Measurements from ENCODE around the gene HSD17B4. TPM values are rescaled to one million over a fixed set of nuclear protein-coding genes. Genes with fewer than 3 reads are reported as not detected.
"Not testable (repeated sequence)": the region's sequence is repeated elsewhere in the genome, so short reads cannot be mapped to it uniquely, and the experiment has no call there.

The HSD17B4 gene
- total and polyA plus RNA-seq, 2 donors = 204 to 226 TPM

GRCh38 chr5:119439632-119440031 lies 12.7 kb upstream of the HSD17B4 start:
- not testable (repeated sequence) for H3K4me3 ChIP-seq (ENCODE audit: low read depth, low read length); DNase-seq (ENCODE audit: extremely low spot score); H3K4me1 ChIP-seq (ENCODE audit: insufficient read depth); H3K27ac ChIP-seq (ENCODE audit: low read depth); H3K36me3 ChIP-seq (ENCODE audit: insufficient read depth)
- WGBS = 86% methylated on average over 3 of the region's 3 CpGs

- H3K4me1 ChIP-seq (ENCODE audit: insufficient read depth); H3K27ac ChIP-seq (ENCODE audit: low read depth); H3K36me3 ChIP-seq (ENCODE audit: insufficient read depth); DNase-seq (ENCODE audit: extremely low spot score); H3K4me3 ChIP-seq (ENCODE audit: low read depth, low read length): not testable (repeated sequence)
- WGBS = 97% methylated on average over 4 of the region's 4 CpGs
Measured at GRCh38 chr5:119444643-119445042, 7.7 kb upstream of the HSD17B4 start.

DNA sequence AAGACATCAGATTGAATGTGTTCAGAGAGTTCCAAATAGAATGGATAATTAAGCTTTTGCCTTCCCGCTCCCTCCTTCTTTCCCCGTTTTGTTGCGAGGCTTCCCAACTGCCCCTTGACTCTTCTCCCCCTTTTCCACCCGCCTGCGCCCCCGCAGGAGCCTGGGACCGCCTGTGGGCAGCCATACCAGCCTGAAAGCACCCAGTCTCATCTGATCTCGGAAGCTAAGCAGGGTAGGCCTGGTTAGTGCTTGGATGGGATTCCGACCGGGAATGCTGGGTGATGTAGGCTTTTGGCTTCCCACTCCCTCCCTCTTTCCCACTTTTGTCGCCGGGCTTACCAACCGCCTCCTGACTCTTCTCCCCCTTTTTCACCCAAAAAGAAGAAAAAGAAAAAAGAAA lies 6.8 kb upstream of the HSD17B4 start:
- 72% methylated on average over 13 of the region's 13 CpGs for whole genome bisulfite sequencing
- Histone ChIP-seq H3K4me1 (ENCODE audit: insufficient read depth) (no peaks in the 10 kb centered on the region), H3K27ac (ENCODE audit: low read depth) (no peak overlapping the region), H3K4me3 (ENCODE audit: low read depth, low read length) (no peak overlapping the region), H3K36me3 (ENCODE audit: insufficient read depth) (no peaks in the 10 kb centered on the region)
- no peak for DNase-seq (ENCODE audit: extremely low spot score)

DNA sequence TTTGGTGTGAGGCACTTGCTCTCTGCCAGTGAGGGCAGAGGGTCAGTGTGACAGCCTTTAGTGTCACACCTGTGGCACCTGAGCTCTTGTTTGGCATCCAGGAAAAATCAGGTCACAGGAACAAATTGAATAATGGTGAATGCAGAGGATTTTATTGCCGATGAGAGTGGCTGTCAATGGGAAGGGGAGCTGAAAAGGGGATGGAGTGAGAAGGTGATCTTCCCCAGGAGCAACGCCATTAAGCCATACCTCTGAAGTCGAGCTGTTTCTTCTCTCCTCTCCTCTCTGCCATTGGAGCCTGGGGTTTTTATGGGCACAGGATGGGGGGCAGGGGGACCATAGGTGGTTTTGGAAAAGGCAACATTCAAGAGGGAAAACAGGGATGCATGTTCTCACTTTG lies 2.4 kb upstream of the HSD17B4 start:
- Histone ChIP-seq H3K4me3 (ENCODE audit: low read depth, low read length) (no peak overlapping the region), H3K36me3 (ENCODE audit: insufficient read depth) (peaks cover 1% of the 10 kb centered on the region), H3K4me1 (ENCODE audit: insufficient read depth) (no peaks in the 10 kb centered on the region), H3K27ac (ENCODE audit: low read depth) (no peak overlapping the region)
- no peak for DNase-seq (ENCODE audit: extremely low spot score)
- 95% methylated on average over 3 of the region's 3 CpGs for whole genome bisulfite sequencing

DNA sequence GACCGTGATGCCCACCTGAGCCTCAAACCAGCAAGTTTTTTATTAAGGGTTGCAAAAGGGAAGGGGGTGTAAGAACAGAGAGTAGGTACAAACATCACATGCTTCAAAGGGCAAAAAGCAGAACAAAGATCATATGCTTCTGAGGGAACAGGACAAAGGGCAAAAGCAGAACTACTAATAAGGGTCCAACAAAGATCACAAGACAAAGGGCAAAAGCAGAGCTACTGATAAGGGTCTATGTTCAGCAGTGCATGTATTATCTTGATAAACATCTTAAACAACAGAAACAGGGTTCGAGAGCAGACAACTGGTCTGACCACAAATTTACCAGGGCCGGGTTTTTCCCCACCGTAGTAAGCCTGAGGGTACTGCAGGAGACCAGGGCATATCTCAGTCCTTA lies 1.7 kb upstream of the HSD17B4 start:
- WGBS = 93% methylated on average over 4 of the region's 4 CpGs
- not testable (repeated sequence) for H3K4me3 ChIP-seq (ENCODE audit: low read depth, low read length); H3K27ac ChIP-seq (ENCODE audit: low read depth); H3K4me1 ChIP-seq (ENCODE audit: insufficient read depth); H3K36me3 ChIP-seq (ENCODE audit: insufficient read depth); DNase-seq (ENCODE audit: extremely low spot score)

DNA sequence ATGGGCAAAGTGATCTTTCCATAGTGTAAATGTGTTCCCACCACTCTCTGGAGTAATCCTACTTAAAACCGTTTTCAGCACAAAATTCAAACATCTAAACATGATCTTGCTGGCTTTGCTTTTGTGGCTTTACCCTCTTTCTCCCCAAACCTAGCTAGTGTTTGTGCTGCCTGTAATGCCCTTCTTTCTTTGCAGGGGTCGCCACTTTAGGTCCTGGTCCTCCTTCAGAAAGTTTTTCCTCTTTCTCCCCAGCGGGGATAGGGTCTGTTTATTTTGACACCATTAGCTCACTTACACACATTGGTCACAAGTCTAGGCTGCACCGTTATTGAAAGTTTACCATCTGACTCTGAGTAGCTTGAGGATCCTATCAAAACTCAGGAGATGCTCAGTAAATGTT lies 736 bp upstream of the HSD17B4 start:
- 95% methylated on average over 4 of the region's 4 CpGs for WGBS
- no peak for DNase-seq (ENCODE audit: extremely low spot score)
- no peaks in the 10 kb centered on the region for H3K4me1 ChIP-seq (ENCODE audit: insufficient read depth)
- H3K4me3 ChIP-seq (ENCODE audit: low read depth, low read length) = no peak overlapping the region
- H3K27ac ChIP-seq (ENCODE audit: low read depth) = no peak overlapping the region
- H3K36me3 ChIP-seq (ENCODE audit: insufficient read depth) = peaks cover 5% of the 10 kb centered on the region

GRCh38 chr5:119452060-119452372 lies 281 bp upstream of the HSD17B4 start:
- WGBS = 26% methylated on average over 6 of the region's 6 CpGs
- Histone ChIP-seq H3K27ac (ENCODE audit: low read depth) (no peak overlapping the region), H3K36me3 (ENCODE audit: insufficient read depth) (peaks cover 6% of the 10 kb centered on the region), H3K4me3 (ENCODE audit: low read depth, low read length) (peak overlapping the region; percentile 78), H3K4me1 (ENCODE audit: insufficient read depth) (no peaks in the 10 kb centered on the region)
- DNase-seq (ENCODE audit: extremely low spot score) = no peak

- Histone ChIP-seq H3K4me3 (ENCODE audit: low read depth, low read length) (peak overlapping the region; percentile 78), H3K4me1 (ENCODE audit: insufficient read depth) (no peaks in the 10 kb centered on the region), H3K27ac (ENCODE audit: low read depth) (peak overlapping the region; percentile 95), H3K36me3 (ENCODE audit: insufficient read depth) (peaks cover 8% of the 10 kb centered on the region)
- peak; percentile 21 for DNase-seq (ENCODE audit: extremely low spot score)
- 2% methylated on average over 12 of the region's 12 CpGs for WGBS
Measured at GRCh38 chr5:119453040-119453373, 710 bp downstream of the HSD17B4 start.

DNA sequence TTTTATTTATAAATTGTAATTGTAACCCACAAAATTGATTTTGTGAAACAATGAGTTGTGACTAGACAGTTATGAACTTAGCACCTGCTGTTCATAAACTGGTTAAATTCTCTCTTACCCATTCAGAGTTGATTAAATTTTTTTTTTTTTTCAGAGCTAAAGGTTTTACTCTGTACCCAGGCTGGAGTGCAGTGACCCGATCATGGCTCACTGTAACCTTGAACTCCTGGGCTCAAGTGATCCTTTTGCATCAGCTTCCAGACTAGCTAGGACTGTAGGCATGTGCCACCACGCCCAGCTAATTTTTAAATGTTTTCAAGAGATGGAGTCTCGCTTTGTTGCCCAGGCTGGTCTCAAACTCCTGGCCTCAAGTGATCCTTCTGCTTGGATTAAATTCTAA lies 1.9 kb downstream of the HSD17B4 start:
- DNase-seq (ENCODE audit: extremely low spot score) = no peak
- WGBS = 96% methylated on average over 3 of the region's 3 CpGs
- no peak overlapping the region for H3K27ac ChIP-seq (ENCODE audit: low read depth)
- H3K4me3 ChIP-seq (ENCODE audit: low read depth, low read length) = no peak overlapping the region
- H3K36me3 ChIP-seq (ENCODE audit: insufficient read depth) = peaks cover 8% of the 10 kb centered on the region
- H3K4me1 ChIP-seq (ENCODE audit: insufficient read depth) = no peaks in the 10 kb centered on the region

DNA sequence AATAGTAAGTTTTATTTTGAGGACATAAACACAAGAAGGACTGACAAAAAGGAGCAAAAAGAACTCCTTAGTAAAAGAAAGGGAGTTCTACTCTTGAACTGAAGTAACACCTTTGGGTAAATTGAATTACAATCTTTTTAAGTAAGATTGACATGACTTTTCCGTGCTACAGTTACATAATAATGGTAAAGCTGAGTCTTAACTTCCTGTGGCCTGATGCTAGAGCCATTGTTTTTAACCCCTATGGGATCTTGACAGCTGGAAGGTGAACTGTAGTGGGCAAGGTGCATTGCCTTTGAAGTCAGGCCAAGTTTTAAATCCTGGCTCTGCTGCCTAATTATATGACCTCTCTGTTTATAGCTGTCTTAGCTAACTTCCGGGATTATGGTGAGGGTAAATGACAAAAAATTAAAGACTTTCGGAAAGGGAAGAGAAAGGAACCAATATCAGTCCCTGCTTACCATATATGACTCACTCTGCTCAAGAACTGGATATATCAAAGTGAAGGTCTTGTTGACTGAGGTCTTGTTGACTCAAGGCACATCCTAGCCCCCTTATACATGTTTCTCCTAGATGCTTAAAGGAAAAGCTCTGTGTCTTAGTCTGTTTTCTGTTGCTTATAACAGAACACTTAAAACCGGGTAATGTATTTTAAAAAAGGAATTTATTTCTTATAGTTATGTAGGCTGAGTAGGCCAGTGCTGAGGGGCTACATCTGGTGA lies 6.8 kb downstream of the HSD17B4 start:
- WGBS = 72% methylated on average over 4 of the region's 4 CpGs

DNA sequence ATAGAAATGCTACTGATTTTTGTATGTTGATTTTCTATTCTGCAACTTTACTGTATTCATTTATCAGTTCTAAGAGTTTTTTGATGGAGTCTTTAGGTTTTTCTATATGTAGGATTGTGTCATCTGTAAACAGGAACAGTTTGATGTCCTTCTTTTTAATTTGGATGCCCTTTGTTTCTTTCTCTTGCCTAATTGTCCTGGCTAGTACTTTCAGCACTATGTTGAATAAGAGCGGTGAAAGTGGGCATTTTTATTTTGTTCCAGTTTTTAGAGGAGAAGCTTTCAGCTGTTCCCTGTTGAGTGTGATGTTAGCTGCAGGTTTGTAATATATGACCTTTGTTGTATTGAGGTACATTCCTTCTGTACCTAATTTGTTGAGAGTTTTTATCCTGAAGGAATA lies 13.3 kb downstream of the HSD17B4 start:
- Histone ChIP-seq H3K36me3 (ENCODE audit: insufficient read depth) (no peaks in the 10 kb centered on the region), H3K27ac (ENCODE audit: low read depth) (no peak overlapping the region), H3K4me3 (ENCODE audit: low read depth, low read length) (no peak overlapping the region), H3K4me1 (ENCODE audit: insufficient read depth) (peaks cover 1% of the 10 kb centered on the region)
- 98% methylated on average over 1 of the region's 1 CpG for WGBS
- no peak for DNase-seq (ENCODE audit: extremely low spot score)

More for the DNA sequence above, 6.8 kb downstream of the HSD17B4 start:
- DNase-seq (ENCODE audit: extremely low spot score) = no peak
- H3K36me3 ChIP-seq (ENCODE audit: insufficient read depth) = peaks cover 8% of the 10 kb centered on the region
- no peak overlapping the region for H3K27ac ChIP-seq (ENCODE audit: low read depth)
- H3K4me3 ChIP-seq (ENCODE audit: low read depth, low read length) = no peak overlapping the region
- H3K4me1 ChIP-seq (ENCODE audit: insufficient read depth) = peaks cover 1% of the 10 kb centered on the region

DNA sequence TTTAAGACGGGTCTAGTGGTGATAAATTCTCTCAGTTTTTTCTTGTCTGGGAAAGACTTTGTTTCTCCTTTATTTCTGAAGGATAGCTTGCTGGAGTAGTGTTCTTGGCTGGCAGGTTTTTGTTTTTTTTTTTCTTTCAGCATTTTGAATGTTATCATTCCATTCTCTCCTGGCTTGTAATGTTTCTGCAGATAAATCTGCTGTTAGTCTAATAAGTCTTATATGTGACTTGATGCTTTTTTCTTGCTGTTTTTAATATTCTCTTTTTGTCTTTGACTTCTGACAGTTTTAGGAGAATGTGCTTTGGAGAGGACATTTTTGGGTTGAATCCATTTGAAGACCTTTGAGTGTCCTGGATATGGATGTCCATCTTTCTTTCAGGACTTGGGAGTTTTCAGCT lies 16.0 kb downstream of the HSD17B4 start:
- H3K36me3 ChIP-seq (ENCODE audit: insufficient read depth) = no peaks in the 10 kb centered on the region
- WGBS = 99% methylated on average over 1 of the region's 1 CpG
- no peak overlapping the region for H3K4me3 ChIP-seq (ENCODE audit: low read depth, low read length)
- DNase-seq (ENCODE audit: extremely low spot score) = no peak
- H3K27ac ChIP-seq (ENCODE audit: low read depth) = no peak overlapping the region
- H3K4me1 ChIP-seq (ENCODE audit: insufficient read depth) = no peaks in the 10 kb centered on the region

- Histone ChIP-seq H3K4me1 (ENCODE audit: insufficient read depth) (no peaks in the 10 kb centered on the region), H3K27ac (ENCODE audit: low read depth) (no peak overlapping the region), H3K36me3 (ENCODE audit: insufficient read depth) (no peaks in the 10 kb centered on the region), H3K4me3 (ENCODE audit: low read depth, low read length) (no peak overlapping the region)
- 88% methylated on average over 3 of the region's 3 CpGs for WGBS
- no peak for DNase-seq (ENCODE audit: extremely low spot score)
Measured at GRCh38 chr5:119470105-119470763, 17.9 kb downstream of the HSD17B4 start.

GRCh38 chr5:119470851-119471451 lies 18.7 kb downstream of the HSD17B4 start:
- Histone ChIP-seq H3K4me3 (ENCODE audit: low read depth, low read length) (no peak overlapping the region), H3K27ac (ENCODE audit: low read depth) (no peak overlapping the region), H3K36me3 (ENCODE audit: insufficient read depth) (no peaks in the 10 kb centered on the region), H3K4me1 (ENCODE audit: insufficient read depth) (no peaks in the 10 kb centered on the region)
- peak; percentile 11 for DNase-seq (ENCODE audit: extremely low spot score)
- 53% methylated on average over 3 of the region's 3 CpGs for WGBS
